Lower leg skin (tissue), 4 donors: ENCODE data around the gene FBRSL1. TPM values are rescaled to one million over a fixed set of nuclear protein-coding genes. Genes with fewer than 3 reads are reported as not detected.

Experiments used
- DNase-seq, 2 donors: peaks; one replicate each; pipeline ENCODE4 v3.0.0-alpha.2; 2019; ENCODE audit warnings: low spot score in 2 of 2
- H3K4me3 ChIP-seq: fragments of 200-600 bp; sonication (generic); 2 replicates; pipeline ENCODE4 v1.5.1; 2017; ENCODE audit warnings: mild to moderate bottlenecking, low read depth; ENCODE audit not compliant: poor library complexity, severe bottlenecking
- POLR2A ChIP-seq, 2 donors: fragments of 450-650 bp; IDR thresholded peaks; one replicate each; pipeline ENCODE4 v1.6.1; 2016 to 2017; ENCODE audit warnings: antibody characterized with exemption in 2 of 2, mild to moderate bottlenecking in 1 of 2, moderate library complexity in 1 of 2
- WGBS, 2 donors: methylation state at CpG; one replicate each; pipeline ENCODE4 v1.1.5; 2018; 5-methylcytosine and 5-hydroxymethylcytosine counted together
- intact Hi-C: fragments of 100-400 bp; cut with DNase I; formaldehyde crosslinking; loops from one replicate; pipeline ENCODE4 v1.15.0; 2023; ENCODE audit warnings: low total_unique reads
- total RNA-seq, 4 donors: library from RNA; depleted of rRNA; stranded (reverse); fragments of >200 nt; gene quantifications; one replicate each; pipeline ENCODE4 v1.1.0, GENCODE V29; 2016
- TF ChIP-seq, protein P1 (sequence below), 3 donors: fragments of 450-650 bp; IDR thresholded peaks; one replicate each; pipeline ENCODE4 v1.5.1; 2016; ENCODE audit warnings: antibody characterized with exemption in 3 of 3, mild to moderate bottlenecking in 3 of 3, moderate library complexity in 2 of 3

FBRSL1 gene
- total RNA-seq, 4 donors from 2014 or later, result 15.5 to 250 (median 19.6) TPM

DNA sequence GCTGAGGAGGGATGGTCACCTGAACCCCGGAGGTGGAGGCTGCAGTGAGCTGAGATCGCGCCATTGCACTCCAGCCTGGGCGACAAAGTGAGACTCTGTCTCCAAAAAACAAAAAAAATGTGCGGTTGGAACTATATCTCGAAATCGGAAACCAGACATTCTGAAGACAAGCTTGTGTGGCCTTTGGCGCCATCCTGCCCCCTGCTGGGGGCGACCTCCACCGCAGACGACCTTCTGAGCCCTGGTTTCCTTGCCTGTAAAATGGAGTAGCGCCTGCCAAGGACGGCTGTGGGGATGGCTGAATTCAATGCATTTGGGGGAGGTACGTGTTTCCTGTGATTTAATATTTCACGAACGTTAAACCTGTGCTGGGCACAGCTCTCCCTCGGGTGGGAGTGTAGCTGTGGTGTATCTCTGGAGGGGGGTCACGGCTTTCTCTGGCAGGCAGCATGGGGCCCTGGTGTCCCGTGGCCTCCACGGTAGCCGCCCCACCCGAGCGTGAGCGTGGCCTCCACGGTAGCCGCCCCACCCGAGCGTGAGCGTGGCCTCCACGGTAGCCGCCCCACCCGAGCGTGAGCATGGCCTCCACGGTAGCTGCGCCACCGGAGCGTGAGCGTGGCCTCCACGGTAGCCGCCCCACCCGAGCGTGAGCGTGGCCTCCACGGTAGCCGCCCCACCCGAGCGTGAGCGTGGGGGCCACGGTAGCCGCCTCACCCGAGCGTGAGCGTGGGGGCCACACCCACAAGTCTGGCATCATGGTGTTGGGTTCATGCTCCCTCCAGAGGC lies 65.1 kb downstream of the FBRSL1 start:
- H3K4me3 ChIP-seq, result no peak overlapping the region
- TF ChIP-seq POLR2A (IDR thresholded peaks at IDR 0.05), result no peak
- TF ChIP-seq, protein P1, sequence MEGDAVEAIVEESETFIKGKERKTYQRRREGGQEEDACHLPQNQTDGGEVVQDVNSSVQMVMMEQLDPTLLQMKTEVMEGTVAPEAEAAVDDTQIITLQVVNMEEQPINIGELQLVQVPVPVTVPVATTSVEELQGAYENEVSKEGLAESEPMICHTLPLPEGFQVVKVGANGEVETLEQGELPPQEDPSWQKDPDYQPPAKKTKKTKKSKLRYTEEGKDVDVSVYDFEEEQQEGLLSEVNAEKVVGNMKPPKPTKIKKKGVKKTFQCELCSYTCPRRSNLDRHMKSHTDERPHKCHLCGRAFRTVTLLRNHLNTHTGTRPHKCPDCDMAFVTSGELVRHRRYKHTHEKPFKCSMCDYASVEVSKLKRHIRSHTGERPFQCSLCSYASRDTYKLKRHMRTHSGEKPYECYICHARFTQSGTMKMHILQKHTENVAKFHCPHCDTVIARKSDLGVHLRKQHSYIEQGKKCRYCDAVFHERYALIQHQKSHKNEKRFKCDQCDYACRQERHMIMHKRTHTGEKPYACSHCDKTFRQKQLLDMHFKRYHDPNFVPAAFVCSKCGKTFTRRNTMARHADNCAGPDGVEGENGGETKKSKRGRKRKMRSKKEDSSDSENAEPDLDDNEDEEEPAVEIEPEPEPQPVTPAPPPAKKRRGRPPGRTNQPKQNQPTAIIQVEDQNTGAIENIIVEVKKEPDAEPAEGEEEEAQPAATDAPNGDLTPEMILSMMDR (IDR thresholded peaks at IDR 0.05), result no peak
- DNase-seq, result no peak
- intact Hi-C loops, result no loop called here
- WGBS, 2 donors, result 90% methylated on average over 31 to 52 of the region's 53 CpGs

DNA sequence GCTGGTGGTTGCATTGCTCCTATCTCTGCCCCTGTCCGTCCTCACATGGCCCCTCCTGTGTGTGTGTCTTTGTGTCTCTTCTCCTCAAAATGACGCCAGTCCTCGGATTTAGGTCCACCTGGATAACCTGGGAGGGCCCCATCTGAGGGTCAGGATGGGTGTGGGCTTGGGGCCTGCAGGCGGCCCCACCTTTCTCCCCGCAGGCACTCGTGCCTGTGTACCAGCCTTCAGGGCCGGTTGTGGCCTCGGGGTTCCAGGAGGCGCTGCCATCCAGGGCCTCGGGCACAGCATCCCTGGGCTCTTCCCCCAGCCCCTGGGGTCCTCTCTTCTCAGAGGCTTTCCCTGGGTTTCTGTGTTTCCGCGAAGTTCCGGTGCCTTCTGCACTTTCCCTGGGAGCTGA lies 65.7 kb downstream of the FBRSL1 start:
- H3K4me3 ChIP-seq, result no peak overlapping the region
- DNase-seq, result no peak
- intact Hi-C loops, result no loop called here
- 89 to 92% methylated on average over 13 of the region's 13 CpGs for WGBS, 2 donors
- TF ChIP-seq POLR2A (IDR thresholded peaks at IDR 0.05), result no peak
- TF ChIP-seq, protein P1 (IDR thresholded peaks at IDR 0.05), result no peak

DNA sequence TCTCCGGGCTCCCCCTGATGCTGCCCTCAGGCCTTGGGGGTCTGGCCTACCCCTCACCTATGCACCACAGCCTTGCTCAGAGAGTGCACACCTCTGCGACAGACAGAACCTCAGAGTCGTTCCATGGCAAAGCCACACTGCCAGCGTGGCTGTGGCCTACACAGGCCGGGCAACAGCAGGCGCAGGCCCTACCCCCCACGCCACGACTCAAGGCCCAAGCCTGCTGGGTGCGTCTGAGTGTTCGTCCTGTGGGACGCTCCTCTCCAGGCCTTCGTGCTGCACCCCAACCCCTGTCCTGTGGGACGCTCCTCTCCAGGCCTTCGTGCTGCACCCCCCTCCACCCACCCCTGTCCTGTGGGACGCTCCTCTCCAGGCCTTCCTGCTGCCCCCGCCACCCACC lies 66.3 kb downstream of the FBRSL1 start:
- no peak for DNase-seq
- intact Hi-C loops, result no loop called here
- no peak overlapping the region for H3K4me3 ChIP-seq
- TF ChIP-seq, protein P1 (IDR thresholded peaks at IDR 0.05), result no peak
- TF ChIP-seq POLR2A (IDR thresholded peaks at IDR 0.05), result no peak
- WGBS, 2 donors, result 89 to 91% methylated on average over 13 to 16 of the region's 16 CpGs

DNA sequence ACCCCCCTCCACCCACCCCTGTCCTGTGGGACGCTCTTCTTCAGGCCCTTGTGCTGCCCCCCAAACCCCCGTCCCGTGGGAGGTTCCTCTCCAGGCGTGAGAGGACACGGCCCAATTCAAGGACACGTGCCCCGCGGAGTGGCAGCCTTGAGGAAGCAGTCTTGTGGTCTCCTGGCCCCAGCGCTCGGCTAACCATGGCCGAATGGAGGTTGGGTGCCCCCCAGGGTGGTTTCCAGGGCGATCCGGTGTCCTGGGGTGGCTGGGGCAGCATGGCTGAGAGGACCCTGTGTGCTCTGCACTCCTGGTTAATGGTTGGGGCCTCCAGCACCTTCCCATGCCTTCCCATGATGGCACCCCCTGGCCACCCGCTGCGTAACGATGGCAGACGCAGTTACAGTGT lies 66.8 kb downstream of the FBRSL1 start:
- WGBS, 2 donors, result 93 to 94% methylated on average over 17 of the region's 17 CpGs
- TF ChIP-seq, protein P1 (IDR thresholded peaks at IDR 0.05), result no peak
- TF ChIP-seq POLR2A (IDR thresholded peaks at IDR 0.05), result no peak
- no peak overlapping the region for H3K4me3 ChIP-seq
- no peak for DNase-seq
- intact Hi-C loops, result no loop called here

DNA sequence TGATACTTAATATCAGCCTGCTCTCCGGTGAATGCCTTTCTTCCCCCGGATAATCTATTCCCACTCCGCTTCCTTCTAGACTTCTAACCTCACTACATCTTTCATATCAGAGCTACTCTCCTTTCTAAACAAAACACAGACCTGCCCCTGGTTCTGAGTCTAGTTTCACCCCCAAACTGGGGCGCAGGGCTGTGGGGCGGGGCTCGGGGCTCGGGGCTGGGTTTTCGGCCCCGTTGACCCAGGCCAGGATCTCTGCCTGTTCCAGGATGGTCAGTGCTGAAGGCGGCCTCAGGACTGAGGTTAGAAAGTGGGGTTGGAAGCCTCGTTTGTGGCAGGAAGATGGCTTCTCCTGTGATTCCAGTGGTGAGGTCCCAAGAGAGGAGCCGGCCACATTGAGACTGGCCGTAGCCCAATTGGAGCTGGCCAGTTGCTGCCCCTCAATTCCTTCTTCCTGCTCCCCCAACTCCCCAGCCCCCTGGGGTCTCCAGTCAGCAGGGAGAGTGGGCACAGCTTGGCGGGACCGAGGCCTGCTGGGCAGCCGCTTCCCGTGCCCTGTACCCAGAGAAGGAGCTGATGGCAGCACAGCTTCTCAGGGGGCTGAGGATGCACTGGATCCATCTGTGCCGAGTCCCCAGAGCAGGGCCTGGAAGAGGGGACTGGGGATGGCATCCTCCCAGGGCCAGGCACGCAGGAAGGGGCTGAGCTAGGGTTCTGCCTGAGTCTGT lies 67.5 kb downstream of the FBRSL1 start:
- no peak overlapping the region for H3K4me3 ChIP-seq
- DNase-seq, result no peak
- intact Hi-C loops, result no loop called here
- WGBS, 2 donors, result 86% methylated on average over 16 to 19 of the region's 19 CpGs
- TF ChIP-seq, protein P1 (IDR thresholded peaks at IDR 0.05), result no peak
- no peak for TF ChIP-seq POLR2A (IDR thresholded peaks at IDR 0.05)
